Hippocampal formation (tissue), 2 donors: ENCODE measurements around the gene PGA5.
A peak's percentile ranks its signal among the peaks of the same experiment; 100 is the strongest.
"Not testable (repeated sequence)": the region's sequence is repeated elsewhere in the genome, so short reads cannot be mapped to it uniquely, and the experiment has no call there.

ENCODE experiments used
- DNase-seq, 2 donors: peaks; one replicate each; lab custom pipeline; 2025; lab: John Stamatoyannopoulos, UW

PGA5 gene

DNA sequence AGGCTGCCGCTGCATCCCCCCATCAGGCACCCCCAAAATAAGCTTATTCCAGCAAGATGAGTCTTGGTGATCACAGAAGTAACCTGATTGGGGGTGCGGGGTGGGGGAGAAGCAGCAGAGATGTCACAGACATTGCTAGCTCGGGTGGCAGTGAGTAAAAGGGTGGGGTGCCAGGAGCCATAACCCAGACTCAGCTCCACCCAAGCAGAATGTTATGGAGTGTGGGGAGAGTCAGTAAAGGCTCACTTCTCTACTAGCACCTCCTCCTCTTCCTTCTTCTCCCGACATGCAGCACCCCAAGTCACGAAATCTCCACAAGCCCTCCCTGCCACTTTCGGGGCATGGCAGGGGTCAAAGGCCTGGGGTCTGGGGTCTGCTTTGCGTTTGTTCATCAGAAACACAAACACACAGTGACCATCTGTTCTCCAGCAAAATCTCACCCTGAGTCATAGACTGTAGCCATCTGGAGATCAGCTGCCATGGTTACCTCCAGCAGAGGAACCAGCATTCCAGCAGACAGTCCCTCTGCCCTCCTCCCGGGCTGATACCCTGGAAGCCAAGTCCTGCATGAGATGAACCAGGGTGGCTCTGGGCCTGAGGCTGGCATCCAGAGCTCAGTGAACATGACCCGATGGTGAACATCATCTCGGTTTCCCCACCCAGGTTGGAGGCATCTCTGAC is 14.4 kb upstream of the PGA5 start:
- DNase-seq, result not testable (repeated sequence)

DNA sequence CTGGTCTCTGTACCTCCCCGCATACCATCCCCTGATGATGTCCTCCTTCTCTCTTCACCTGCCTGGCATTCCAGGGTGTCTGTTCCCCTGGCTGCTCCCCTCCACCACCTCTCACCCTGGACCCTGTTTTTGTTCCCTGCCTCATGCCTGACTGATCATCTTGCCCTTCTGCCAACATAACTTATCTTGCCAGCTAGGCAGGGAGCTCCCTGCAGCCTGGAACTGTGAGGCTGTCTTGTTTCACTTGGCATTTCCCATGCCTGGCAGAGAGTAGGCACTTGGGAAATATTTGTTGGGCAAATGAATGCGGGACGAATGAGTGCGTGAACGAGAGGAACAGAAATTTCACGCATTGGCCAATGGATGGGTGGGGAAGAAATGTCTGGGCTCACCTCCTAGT is 11.5 kb upstream of the PGA5 start:
- not testable (repeated sequence) for DNase-seq

- not testable (repeated sequence) for DNase-seq
Observed at GRCh38 chr11:61231033-61231432, 9.9 kb upstream of the PGA5 start.

GRCh38 chr11:61231585-61231984 is 9.4 kb upstream of the PGA5 start:
- not testable (repeated sequence) for DNase-seq

- DNase-seq, result not testable (repeated sequence)
Observed at GRCh38 chr11:61232548-61233145, 8.3 kb upstream of the PGA5 start.

GRCh38 chr11:61237130-61237529 is 3.8 kb upstream of the PGA5 start:
- not testable (repeated sequence) for DNase-seq

- not testable (repeated sequence) for DNase-seq
Observed at GRCh38 chr11:61240288-61240687, 687 bp upstream of the PGA5 start.

- DNase-seq, result not testable (repeated sequence)
Observed at GRCh38 chr11:61241526-61241925, 551 bp downstream of the PGA5 start.

- not testable (repeated sequence) for DNase-seq
Observed at GRCh38 chr11:61245284-61245964, 4.4 kb downstream of the PGA5 start.

DNA sequence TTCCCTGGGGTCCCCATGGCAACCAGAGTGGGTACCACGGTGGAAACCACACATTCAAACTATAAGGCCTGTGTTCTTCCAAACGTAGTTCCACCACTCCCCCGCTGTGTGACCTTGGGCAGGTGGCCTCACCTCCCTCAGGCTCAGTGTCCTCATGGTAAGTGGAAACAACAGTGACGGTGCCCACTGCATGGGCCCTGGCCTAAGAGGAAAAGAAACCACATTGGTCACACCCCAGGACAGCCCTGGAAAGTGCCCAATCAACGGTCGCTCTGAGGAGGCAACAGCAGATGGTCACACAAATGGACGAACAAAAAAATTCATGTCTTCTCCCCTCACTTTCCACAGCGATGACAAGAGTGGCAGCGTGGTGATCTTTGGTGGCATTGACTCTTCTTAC is 7.1 kb downstream of the PGA5 start:
- DNase-seq, result not testable (repeated sequence)

DNA sequence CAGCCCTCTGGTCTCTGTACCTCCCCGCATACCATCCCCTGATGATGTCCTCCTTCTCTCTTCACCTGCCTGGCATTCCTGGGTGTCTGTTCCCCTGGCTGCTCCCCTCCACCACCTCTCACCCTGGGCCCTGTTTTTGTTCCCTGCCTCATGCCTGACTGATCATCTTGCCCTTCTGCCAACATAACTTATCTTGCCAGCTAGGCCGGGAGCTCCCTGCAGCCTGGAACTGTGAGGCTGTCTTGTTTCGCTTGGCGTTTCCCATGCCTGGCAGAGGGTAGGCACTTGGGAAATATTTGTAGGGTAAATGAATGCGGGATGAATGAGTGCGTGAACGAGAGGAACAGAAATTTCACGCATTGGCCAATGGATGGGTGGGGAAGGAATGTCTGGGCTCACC is 8.2 kb downstream of the PGA5 start:
- DNase-seq, result not testable (repeated sequence)

- not testable (repeated sequence) for DNase-seq
Observed at GRCh38 chr11:61250796-61251765, 10.1 kb downstream of the PGA5 start.

GRCh38 chr11:61252332-61252731 is 11.4 kb downstream of the PGA5 start:
- DNase-seq, result not testable (repeated sequence)

GRCh38 chr11:61254403-61255025 is 13.5 kb downstream of the PGA5 start:
- DNase-seq, result peak; percentile 1 to 33

DNA sequence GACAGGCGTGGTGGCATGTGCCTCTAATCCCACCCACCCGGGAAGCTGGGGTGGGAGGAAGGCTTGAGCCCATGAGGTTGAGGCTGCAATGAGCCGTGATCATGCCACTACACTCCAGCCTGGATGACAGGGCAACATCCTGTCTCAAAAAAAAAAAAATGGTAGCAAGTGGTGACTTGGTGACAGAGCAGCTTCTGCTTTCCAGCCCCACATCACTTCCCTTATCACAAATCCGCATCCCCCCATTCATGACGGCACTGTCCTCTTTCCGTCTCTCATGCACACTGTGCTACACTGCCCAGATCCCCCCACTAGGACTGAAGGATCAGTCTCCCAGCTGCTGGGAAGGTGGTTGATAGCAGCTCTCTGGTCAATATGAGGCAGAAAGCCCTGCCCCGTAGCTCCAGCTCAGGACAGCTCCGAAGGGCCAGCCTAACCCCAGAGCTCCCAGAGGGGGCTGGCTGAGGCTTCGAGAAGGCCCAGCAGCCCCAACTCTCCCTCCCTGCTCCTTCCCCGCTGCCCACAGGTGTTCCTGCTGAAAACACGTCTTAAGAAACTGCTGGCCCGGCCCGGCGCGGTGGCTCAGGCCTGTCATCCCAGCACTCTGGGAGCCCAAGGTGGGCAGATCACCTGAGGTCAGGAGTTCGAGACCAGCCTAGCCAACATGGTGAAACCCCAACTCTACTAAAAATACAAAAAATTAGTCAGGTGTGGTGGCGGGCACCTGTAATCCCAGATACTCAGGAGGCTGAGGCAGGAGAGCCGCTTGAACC is 15.9 kb downstream of the PGA5 start:
- no peak for DNase-seq

DNA sequence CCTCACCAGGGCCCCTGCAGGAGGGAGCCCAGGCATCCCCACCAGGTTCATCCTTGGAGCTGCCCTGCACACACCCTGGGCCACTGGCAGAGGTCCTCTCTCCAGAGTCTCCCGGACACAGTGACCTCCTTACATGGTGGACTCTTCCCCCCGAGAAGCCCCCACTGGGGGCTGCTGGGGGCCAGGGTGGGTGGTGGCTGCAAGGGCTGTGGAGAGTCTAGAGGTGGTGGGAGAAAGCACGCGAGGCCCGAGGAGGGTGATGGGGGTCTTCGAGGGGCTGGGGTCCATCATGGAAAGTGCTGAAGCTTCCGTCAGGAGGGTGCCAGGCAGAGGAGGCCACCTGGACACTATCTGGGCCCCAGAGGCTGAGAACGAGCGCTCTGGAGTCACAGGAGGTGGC is 17.6 kb downstream of the PGA5 start:
- no peak for DNase-seq

DNA sequence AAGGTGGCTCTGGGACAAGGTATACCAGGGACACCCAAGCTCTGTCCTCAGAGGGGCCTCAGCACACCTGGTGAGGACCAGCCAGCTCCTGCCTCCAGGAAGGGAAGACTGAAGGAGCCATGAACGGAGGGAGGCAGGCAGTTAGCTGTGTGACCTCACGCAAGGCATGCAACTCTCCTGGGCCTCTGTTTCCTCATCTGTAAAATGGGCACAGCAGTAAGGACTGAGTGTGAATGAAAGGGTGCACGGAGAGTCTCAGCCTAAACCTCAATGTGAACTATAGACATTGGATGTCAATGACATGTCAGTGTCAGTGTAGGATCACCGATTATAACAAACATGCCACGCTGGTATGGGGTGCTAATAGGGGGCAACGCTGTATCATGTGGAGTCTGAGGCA is 18.4 kb downstream of the PGA5 start:
- no peak for DNase-seq

- DNase-seq, result no peak
Observed at GRCh38 chr11:61264371-61264770, 23.4 kb downstream of the PGA5 start.

- DNase-seq, result no peak
Observed at GRCh38 chr11:61264795-61265194, 23.8 kb downstream of the PGA5 start.

DNA sequence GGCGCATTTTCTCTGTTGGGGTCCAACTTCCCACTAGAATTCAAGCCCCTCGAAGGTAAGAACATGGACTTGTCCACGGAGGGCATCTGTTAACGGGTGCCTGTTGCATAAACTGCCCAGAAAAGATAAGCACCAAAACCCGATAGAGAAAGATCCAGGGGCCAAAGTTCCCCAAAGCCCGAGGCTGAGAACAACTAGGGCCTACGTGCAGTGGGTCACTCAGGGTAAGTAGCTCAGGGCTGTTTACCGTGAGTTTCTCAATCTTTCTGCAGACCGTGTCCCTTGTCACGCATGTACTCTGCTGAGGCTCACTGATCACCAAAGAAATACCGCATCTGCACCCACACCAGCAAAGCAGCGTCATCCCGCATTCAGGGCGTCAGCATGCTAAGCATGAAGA is 24.4 kb downstream of the PGA5 start:
- no peak for DNase-seq

DNA sequence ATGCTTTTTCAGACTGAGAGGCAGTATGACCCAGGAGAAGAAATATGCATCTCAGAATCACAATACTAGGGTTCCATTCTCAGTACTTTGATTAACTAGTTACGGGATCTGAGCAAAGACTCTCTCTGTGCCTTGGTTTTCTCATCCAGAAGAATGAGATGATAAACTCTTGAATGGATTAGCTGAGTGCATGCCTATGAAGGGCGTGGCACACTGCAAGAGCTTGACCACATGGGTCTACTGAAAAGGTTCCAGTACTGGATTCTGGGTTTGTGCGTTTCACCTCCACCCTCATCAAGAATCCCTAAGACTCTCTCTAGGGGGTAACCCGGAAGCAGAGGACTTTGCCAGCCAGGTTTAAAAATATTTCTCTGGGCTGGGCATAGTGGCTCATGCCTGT is 25.6 kb downstream of the PGA5 start:
- no peak for DNase-seq
